OCI-LY7 (cell line): ENCODE results near the gene NAT9. TPM values are rescaled to one million over a fixed set of nuclear protein-coding genes. Genes with fewer than 3 reads are reported as not detected.

Experiments
- BruUV-seq: library from RNA; stranded (reverse); fragments of 400-500 nt; replicated peaks from 2 replicates; lab custom pipeline; 2021; lab: Mats Ljungman, UMichigan
- CTCF ChIA-PET: fragments of 300-600 bp; sonication (Branson Sonifier 250); formaldehyde crosslinking; loops from one replicate; lab custom pipeline; 2022; ENCODE audit warnings: antibody characterized with exemption; ENCODE audit not compliant: unreplicated experiment; lab: Charles Lee
- POLR2A ChIA-PET: fragments of 300-600 bp; sonication (Branson Sonifier 250); formaldehyde crosslinking; loops from one replicate; lab custom pipeline; 2022; ENCODE audit warnings: antibody characterized with exemption; lab: Charles Lee
- DNase-seq: peaks from one replicate; pipeline ENCODE4 v3.0.0-alpha.2; 2015; ENCODE audit warnings: low spot score
- H2AFZ ChIP-seq: fragments of 200-600 bp; sonication (generic), shearing (Covaris generic); 2 replicates; pipeline ENCODE4 v1.6.1; 2014; ENCODE audit warnings: mild to moderate bottlenecking, antibody characterized with exemption, low read length, moderate library complexity
- H3K27ac ChIP-seq: fragments of 200-600 bp; sonication (generic); 2 replicates; pipeline ENCODE4 v1.5.1; 2014; ENCODE audit warnings: mixed run types, low read depth, mild to moderate bottlenecking, moderate library complexity, low read length, inconsistent platforms; ENCODE audit not compliant: poor library complexity, severe bottlenecking
- H3K36me3 ChIP-seq: fragments of 200-600 bp; sonication (generic); 2 replicates; pipeline ENCODE4 v1.6.1; 2014; ENCODE audit warnings: mild to moderate bottlenecking, antibody characterized with exemption, low read length, moderate library complexity, mixed read lengths; ENCODE audit not compliant: insufficient read depth
- H3K4me1 ChIP-seq: fragments of 200-600 bp; sonication (generic); 2 replicates; pipeline ENCODE4 v1.5.1; 2014; ENCODE audit warnings: mild to moderate bottlenecking, low read length; ENCODE audit not compliant: insufficient read depth, poor library complexity, severe bottlenecking
- H3K4me2 ChIP-seq: fragments of 200-600 bp; sonication (generic); 2 replicates; pipeline ENCODE4 v1.6.1; 2014; ENCODE audit warnings: mild to moderate bottlenecking, low read length
- H3K4me3 ChIP-seq: fragments of 200-600 bp; sonication (generic); 2 replicates; pipeline ENCODE4 v1.5.1; 2014; ENCODE audit warnings: mild to moderate bottlenecking, low read depth, low read length; ENCODE audit not compliant: poor library complexity, severe bottlenecking
- H3K79me2 ChIP-seq: fragments of 200-600 bp; sonication (generic); 2 replicates; pipeline ENCODE4 v1.6.1; 2016; ENCODE audit warnings: low read depth, mild to moderate bottlenecking, low read length, moderate library complexity, mixed read lengths; ENCODE audit not compliant: insufficient read depth
- H3K9me2 ChIP-seq: fragments of 200-600 bp; sonication (generic); 2 replicates; pipeline ENCODE4 v1.6.1; 2016; ENCODE audit warnings: mild to moderate bottlenecking, low read length, mixed read lengths; ENCODE audit not compliant: insufficient read depth
- H3K9me3 ChIP-seq: fragments of 200-600 bp; sonication (generic); 2 replicates; pipeline ENCODE4 v1.6.1; 2014; ENCODE audit warnings: mild to moderate bottlenecking, mixed run types, low read length, mixed read lengths
- H4K20me1 ChIP-seq: fragments of 200-600 bp; sonication (generic); 2 replicates; pipeline ENCODE4 v1.6.1; 2014; ENCODE audit warnings: mild to moderate bottlenecking, antibody characterized with exemption, low read length, moderate library complexity, mixed read lengths; ENCODE audit not compliant: insufficient read depth
- CTCF ChIP-seq: fragments of 200-600 bp; sonication (generic); conservative IDR thresholded peaks from 2 replicates; pipeline ENCODE4 v1.5.1; 2014; ENCODE audit warnings: mild to moderate bottlenecking, antibody characterized with exemption, low read length, moderate library complexity, mixed read lengths
- EZH2phosphoT487 ChIP-seq: fragments of 200-600 bp; sonication (generic); IDR thresholded peaks from 2 replicates; pipeline ENCODE4 v1.6.1; 2018; ENCODE audit warnings: low read depth, borderline replicate concordance, mild to moderate bottlenecking, mixed run types, antibody characterized with exemption, low read length, moderate library complexity, mixed read lengths
- intact Hi-C: fragments of 100-400 bp; cut with micrococcal nuclease; formaldehyde crosslinking; loops from one replicate; pipeline ENCODE4 v1.10.0; 2022; ENCODE audit not compliant: unreplicated experiment
- total RNA-seq, 2 experiments: library from RNA; depleted of rRNA in 1 of 2; stranded (reverse); fragments of >200 nt in 1 of 2; shearing (Covaris generic) in 1 of 2; gene quantifications; 2 replicates each; pipeline ENCODE4 v1.2.3, GENCODE V29; 2014 to 2022

NAT9 gene
- total RNA-seq, 2 experiments from 2014 or later: 77.2 to 87.9 TPM

- Histone ChIP-seq H3K4me3 (no peak overlapping the region), H3K36me3 (no peaks in the 10 kb centered on the region), H3K4me2 (no peak overlapping the region), H2AFZ (no peak overlapping the region), H4K20me1 (no peaks in the 10 kb centered on the region), H3K9me2 (no peaks in the 10 kb centered on the region), H3K27ac (no peak overlapping the region), H3K4me1 (peaks cover 8% of the 10 kb centered on the region), H3K9me3 (no peaks in the 10 kb centered on the region), H3K79me2 (no peaks in the 10 kb centered on the region)
- DNase-seq: no peak
- BruUV-seq: no TSS peak
- intact Hi-C loops: no loop called here
- ChIA-PET POLR2A (no interaction called here), CTCF (interaction anchor here (1.1 kb wide), 1 partner anchor 14 kb away, joined by 9 read pairs; no protein-coding TSS in a partner anchor)
- TF ChIP-seq EZH2phosphoT487 (no peak), CTCF (no peak)
These were observed 42.3 kb upstream of the NAT9 start for GRCh38 chr17:74818291-74818938.

GRCh38 chr17:74816905-74817620, 40.9 kb upstream of the NAT9 start:
- H3K4me3 ChIP-seq: no peak overlapping the region
- no peak for DNase-seq
- CTCF ChIA-PET: interaction anchor here (1.1 kb wide), 1 partner anchor 15 kb away, joined by 9 read pairs; no protein-coding TSS in a partner anchor
- peaks cover 8% of the 10 kb centered on the region for H3K4me1 ChIP-seq
- H3K9me2 ChIP-seq: no peaks in the 10 kb centered on the region
- no peaks in the 10 kb centered on the region for H4K20me1 ChIP-seq
- no peak for TF ChIP-seq CTCF
- no peak for TF ChIP-seq EZH2phosphoT487
- no peak overlapping the region for H3K4me2 ChIP-seq
- intact Hi-C loops: no loop called here
- H3K79me2 ChIP-seq: no peaks in the 10 kb centered on the region
- H3K27ac ChIP-seq: no peak overlapping the region
- BruUV-seq: no TSS peak
- no peaks in the 10 kb centered on the region for H3K9me3 ChIP-seq
- no peaks in the 10 kb centered on the region for H3K36me3 ChIP-seq
- POLR2A ChIA-PET: no interaction called here
- no peak overlapping the region for H2AFZ ChIP-seq
